ENCODE data around the gene EEIG2.
"Not testable (repeated sequence)": the region's sequence is repeated elsewhere in the genome, so short reads cannot be mapped to it uniquely, and the experiment has no call there.

EEIG2 gene

GRCh38 chr1:108527837-108528236 is 32.1 kb upstream of the EEIG2 start:
- H3K4me3 ChIP-seq (ENCODE audit: low read length in 2 of 2), result no peak overlapping the region
- no peaks in the 10 kb centered on the region for H3K4me1 ChIP-seq (ENCODE audit: control insufficient read depth in 2 of 2, insufficient read depth in 2 of 2, low read length in 2 of 2)
- no peaks in the 10 kb centered on the region for H3K36me3 ChIP-seq (ENCODE audit: control insufficient read depth in 2 of 2, insufficient read depth in 2 of 2, low read length in 2 of 2)
- H3K27me3 ChIP-seq (ENCODE audit: control insufficient read depth in 2 of 2, insufficient read depth in 2 of 2, low read length in 2 of 2), result no peaks in the 10 kb centered on the region
- H3K9ac ChIP-seq (ENCODE audit: low read depth in 1 of 2, low read length in 2 of 2), result no peak overlapping the region
- no peak overlapping the region for H3K27ac ChIP-seq (ENCODE audit: low read depth in 2 of 2, low read length in 2 of 2)
- H3K9me3 ChIP-seq (ENCODE audit: control insufficient read depth in 2 of 2, low read length in 2 of 2), result no peaks in the 10 kb centered on the region

GRCh38 chr1:108531444-108531843 is 28.5 kb upstream of the EEIG2 start:
- Histone ChIP-seq H3K9ac (ENCODE audit: low read depth in 1 of 2, low read length in 2 of 2) (no peak overlapping the region), H3K27me3 (ENCODE audit: control insufficient read depth in 2 of 2, insufficient read depth in 2 of 2, low read length in 2 of 2) (no peaks in the 10 kb centered on the region), H3K4me3 (ENCODE audit: low read length in 2 of 2) (no peak overlapping the region), H3K36me3 (ENCODE audit: control insufficient read depth in 2 of 2, insufficient read depth in 2 of 2, low read length in 2 of 2) (no peaks in the 10 kb centered on the region), H3K27ac (ENCODE audit: low read depth in 2 of 2, low read length in 2 of 2) (no peak overlapping the region), H3K9me3 (ENCODE audit: control insufficient read depth in 2 of 2, low read length in 2 of 2) (no peaks in the 10 kb centered on the region), H3K4me1 (ENCODE audit: control insufficient read depth in 2 of 2, insufficient read depth in 2 of 2, low read length in 2 of 2) (no peaks in the 10 kb centered on the region)

DNA sequence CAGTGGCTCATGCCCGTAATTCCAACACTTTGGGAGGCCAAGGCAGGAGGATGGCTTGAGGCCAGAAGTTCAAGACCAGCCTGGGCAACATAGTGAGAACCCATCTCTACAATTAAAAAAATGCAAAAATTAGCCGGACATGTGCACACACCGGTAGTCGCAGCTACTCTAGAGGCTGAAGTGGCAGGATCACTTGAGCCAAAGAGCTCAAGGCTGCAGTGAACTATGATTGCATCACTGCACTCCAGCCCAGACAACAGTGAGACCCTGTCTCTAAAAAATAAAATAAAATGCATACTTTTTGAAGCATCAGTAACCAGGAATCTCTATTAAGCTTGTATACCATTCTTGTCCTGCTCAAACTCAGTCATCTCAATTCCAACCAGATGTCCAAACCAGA is 27.2 kb upstream of the EEIG2 start:
- no peaks in the 10 kb centered on the region for H3K4me1 ChIP-seq (ENCODE audit: control insufficient read depth in 2 of 2, insufficient read depth in 2 of 2, low read length in 2 of 2)
- H3K36me3 ChIP-seq (ENCODE audit: control insufficient read depth in 2 of 2, insufficient read depth in 2 of 2, low read length in 2 of 2), result no peaks in the 10 kb centered on the region
- no peak overlapping the region for H3K9ac ChIP-seq (ENCODE audit: low read depth in 1 of 2, low read length in 2 of 2)
- H3K9me3 ChIP-seq (ENCODE audit: control insufficient read depth in 2 of 2, low read length in 2 of 2), result no peaks in the 10 kb centered on the region
- H3K27ac ChIP-seq (ENCODE audit: low read depth in 2 of 2, low read length in 2 of 2), result no peak overlapping the region
- no peak overlapping the region for H3K4me3 ChIP-seq (ENCODE audit: low read length in 2 of 2)
- no peaks in the 10 kb centered on the region for H3K27me3 ChIP-seq (ENCODE audit: control insufficient read depth in 2 of 2, insufficient read depth in 2 of 2, low read length in 2 of 2)

DNA sequence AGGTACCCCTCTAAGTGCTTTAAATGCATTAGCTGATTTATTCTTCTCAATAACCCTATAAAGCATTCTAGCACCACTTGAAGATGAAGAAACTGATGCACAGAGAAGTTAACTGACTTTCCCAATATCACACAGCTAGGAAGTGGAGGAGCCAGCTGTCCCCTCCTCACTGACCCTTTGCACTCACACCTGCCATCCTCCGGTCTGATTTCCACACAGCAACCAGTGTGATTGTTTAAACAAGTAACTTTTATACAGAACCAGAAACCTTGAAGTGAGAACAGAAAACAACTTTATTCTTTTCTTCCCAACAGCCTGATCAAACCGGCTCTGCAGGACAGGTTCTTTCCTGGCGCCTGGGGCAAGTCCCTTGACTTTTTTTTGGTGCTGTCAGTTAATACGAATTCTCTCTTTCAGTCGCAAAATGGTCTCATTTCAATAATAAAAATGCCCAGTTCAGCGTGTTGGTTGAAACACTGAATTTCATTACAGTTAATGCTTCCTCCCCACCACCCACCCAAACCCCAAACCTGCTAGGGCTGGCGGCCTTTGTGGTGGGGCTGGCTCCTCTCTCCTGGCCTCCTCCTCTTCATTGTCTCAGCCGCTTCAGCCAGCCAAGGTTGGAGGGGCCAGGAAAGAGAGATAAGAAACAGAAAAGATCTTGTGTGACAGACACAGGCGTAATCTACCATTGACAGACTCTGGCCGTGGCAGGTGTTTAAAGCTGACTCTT is 26.4 kb upstream of the EEIG2 start:
- Histone ChIP-seq H3K4me3 (ENCODE audit: low read length in 2 of 2) (peak overlapping the region in 1 of 2 donors; percentile 7), H3K27me3 (ENCODE audit: control insufficient read depth in 2 of 2, insufficient read depth in 2 of 2, low read length in 2 of 2) (no peaks in the 10 kb centered on the region), H3K9me3 (ENCODE audit: control insufficient read depth in 2 of 2, low read length in 2 of 2) (no peaks in the 10 kb centered on the region), H3K9ac (ENCODE audit: low read depth in 1 of 2, low read length in 2 of 2) (peak overlapping the region in 1 of 2 donors; percentile 24), H3K27ac (ENCODE audit: low read depth in 2 of 2, low read length in 2 of 2) (peak overlapping the region in 1 of 2 donors; percentile 62), H3K36me3 (ENCODE audit: control insufficient read depth in 2 of 2, insufficient read depth in 2 of 2, low read length in 2 of 2) (no peaks in the 10 kb centered on the region), H3K4me1 (ENCODE audit: control insufficient read depth in 2 of 2, insufficient read depth in 2 of 2, low read length in 2 of 2) (no peaks in the 10 kb centered on the region)

DNA sequence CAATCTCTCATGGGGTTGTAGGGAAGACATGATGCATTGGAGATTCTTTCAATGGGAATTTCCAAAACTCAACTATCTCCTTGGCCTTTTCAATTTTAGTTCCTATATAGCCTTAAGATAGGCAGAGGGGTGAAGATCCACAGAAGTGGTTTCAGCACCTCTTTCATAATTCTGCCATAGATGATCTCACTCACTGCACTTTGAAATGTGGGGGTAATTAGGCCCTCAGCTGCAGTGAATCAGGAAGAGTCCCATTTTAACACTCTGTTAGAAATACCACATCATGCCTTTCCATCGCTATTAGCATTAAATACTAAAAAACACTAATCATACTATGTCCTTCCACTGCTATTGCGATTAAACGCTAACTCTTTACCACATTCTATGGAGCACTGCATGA is 25.1 kb upstream of the EEIG2 start:
- Histone ChIP-seq H3K36me3 (ENCODE audit: control insufficient read depth in 2 of 2, insufficient read depth in 2 of 2, low read length in 2 of 2) (no peaks in the 10 kb centered on the region), H3K4me3 (ENCODE audit: low read length in 2 of 2) (no peak overlapping the region), H3K9me3 (ENCODE audit: control insufficient read depth in 2 of 2, low read length in 2 of 2) (no peaks in the 10 kb centered on the region), H3K27me3 (ENCODE audit: control insufficient read depth in 2 of 2, insufficient read depth in 2 of 2, low read length in 2 of 2) (no peaks in the 10 kb centered on the region), H3K27ac (ENCODE audit: low read depth in 2 of 2, low read length in 2 of 2) (no peak overlapping the region), H3K9ac (ENCODE audit: low read depth in 1 of 2, low read length in 2 of 2) (no peak overlapping the region), H3K4me1 (ENCODE audit: control insufficient read depth in 2 of 2, insufficient read depth in 2 of 2, low read length in 2 of 2) (no peaks in the 10 kb centered on the region)

DNA sequence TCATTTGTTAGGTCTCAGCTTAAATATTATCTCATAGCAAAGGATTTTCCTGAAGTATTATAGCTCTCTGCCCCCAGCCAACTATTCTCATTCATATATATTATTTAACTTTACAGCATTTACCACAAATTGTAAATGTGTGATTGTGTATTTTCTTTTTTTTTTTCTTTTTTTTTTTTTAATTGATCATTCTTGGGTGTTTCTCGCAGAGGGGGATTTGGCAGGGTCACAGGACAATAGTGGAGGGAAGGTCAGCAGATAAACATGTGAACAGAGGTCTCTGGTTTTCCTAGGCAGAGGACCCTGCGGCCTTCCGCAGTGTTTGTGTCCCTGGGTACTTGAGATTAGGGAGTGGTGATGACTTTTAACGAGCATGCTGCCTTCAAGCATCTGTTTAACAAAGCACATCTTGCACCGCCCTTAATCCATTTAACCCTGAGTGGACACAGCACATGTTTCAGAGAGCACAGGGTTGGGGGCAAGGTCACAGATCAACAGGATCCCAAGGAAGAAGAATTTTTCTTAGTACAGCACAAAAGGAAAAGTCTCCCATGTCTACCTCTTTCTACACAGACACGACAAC is 24.5 kb upstream of the EEIG2 start:
- not testable (repeated sequence) for H3K4me1 ChIP-seq (ENCODE audit: control insufficient read depth in 2 of 2, insufficient read depth in 2 of 2, low read length in 2 of 2); H3K9ac ChIP-seq (ENCODE audit: low read depth in 1 of 2, low read length in 2 of 2); H3K9me3 ChIP-seq (ENCODE audit: control insufficient read depth in 2 of 2, low read length in 2 of 2); H3K4me3 ChIP-seq (ENCODE audit: low read length in 2 of 2); H3K36me3 ChIP-seq (ENCODE audit: control insufficient read depth in 2 of 2, insufficient read depth in 2 of 2, low read length in 2 of 2); H3K27me3 ChIP-seq (ENCODE audit: control insufficient read depth in 2 of 2, insufficient read depth in 2 of 2, low read length in 2 of 2); H3K27ac ChIP-seq (ENCODE audit: low read depth in 2 of 2, low read length in 2 of 2)

- H3K27me3 ChIP-seq (ENCODE audit: control insufficient read depth in 2 of 2, insufficient read depth in 2 of 2, low read length in 2 of 2); H3K9me3 ChIP-seq (ENCODE audit: control insufficient read depth in 2 of 2, low read length in 2 of 2); H3K4me1 ChIP-seq (ENCODE audit: control insufficient read depth in 2 of 2, insufficient read depth in 2 of 2, low read length in 2 of 2); H3K4me3 ChIP-seq (ENCODE audit: low read length in 2 of 2); H3K36me3 ChIP-seq (ENCODE audit: control insufficient read depth in 2 of 2, insufficient read depth in 2 of 2, low read length in 2 of 2); H3K9ac ChIP-seq (ENCODE audit: low read depth in 1 of 2, low read length in 2 of 2); H3K27ac ChIP-seq (ENCODE audit: low read depth in 2 of 2, low read length in 2 of 2): not testable (repeated sequence)
Observed at GRCh38 chr1:108536021-108536420, 23.9 kb upstream of the EEIG2 start.

DNA sequence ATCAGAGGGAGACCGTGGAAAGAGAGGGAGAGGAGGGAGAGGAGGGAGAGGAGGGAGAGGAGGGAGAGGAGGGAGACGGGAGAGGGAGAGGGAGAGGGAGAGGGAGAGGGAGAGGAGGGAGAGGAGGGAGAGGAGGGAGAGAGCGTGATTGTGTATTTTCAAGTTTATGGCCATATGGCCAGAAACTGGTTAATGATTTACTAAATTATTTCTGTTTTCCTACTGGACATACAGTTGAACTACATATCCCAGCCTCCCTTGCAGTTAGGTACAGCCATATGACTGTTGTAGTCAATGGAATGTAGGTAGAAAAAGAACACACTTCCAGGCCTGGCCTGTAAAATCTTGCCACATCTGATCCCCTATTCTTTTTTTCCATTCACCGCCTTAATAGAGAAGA is 23.1 kb upstream of the EEIG2 start:
- H3K9ac ChIP-seq (ENCODE audit: low read depth in 1 of 2, low read length in 2 of 2); H3K27me3 ChIP-seq (ENCODE audit: control insufficient read depth in 2 of 2, insufficient read depth in 2 of 2, low read length in 2 of 2); H3K4me1 ChIP-seq (ENCODE audit: control insufficient read depth in 2 of 2, insufficient read depth in 2 of 2, low read length in 2 of 2); H3K36me3 ChIP-seq (ENCODE audit: control insufficient read depth in 2 of 2, insufficient read depth in 2 of 2, low read length in 2 of 2); H3K4me3 ChIP-seq (ENCODE audit: low read length in 2 of 2); H3K27ac ChIP-seq (ENCODE audit: low read depth in 2 of 2, low read length in 2 of 2); H3K9me3 ChIP-seq (ENCODE audit: control insufficient read depth in 2 of 2, low read length in 2 of 2): not testable (repeated sequence)

DNA sequence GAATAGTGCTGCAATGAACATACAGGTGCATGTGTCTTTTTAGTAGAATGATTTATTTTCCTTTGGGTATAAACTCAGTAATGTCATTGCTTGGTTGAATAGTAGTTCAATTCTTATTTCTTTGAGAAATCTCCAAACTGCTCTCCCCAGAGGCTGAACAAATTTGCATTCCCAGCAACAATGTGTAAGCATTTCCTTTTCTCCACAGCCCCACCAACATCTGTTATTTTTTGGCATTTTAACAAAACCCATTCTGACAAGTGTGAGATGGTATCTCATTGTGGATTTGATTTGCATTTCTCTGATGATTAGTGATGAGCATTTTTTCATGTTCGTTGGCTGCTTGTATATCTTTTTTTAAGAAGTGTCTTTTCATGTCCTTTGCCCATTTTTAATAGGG is 21.9 kb upstream of the EEIG2 start:
- Histone ChIP-seq H3K9ac (ENCODE audit: low read depth in 1 of 2, low read length in 2 of 2) (no peak overlapping the region), H3K27ac (ENCODE audit: low read depth in 2 of 2, low read length in 2 of 2) (no peak overlapping the region), H3K9me3 (ENCODE audit: control insufficient read depth in 2 of 2, low read length in 2 of 2) (no peaks in the 10 kb centered on the region), H3K36me3 (ENCODE audit: control insufficient read depth in 2 of 2, insufficient read depth in 2 of 2, low read length in 2 of 2) (no peaks in the 10 kb centered on the region), H3K27me3 (ENCODE audit: control insufficient read depth in 2 of 2, insufficient read depth in 2 of 2, low read length in 2 of 2) (no peaks in the 10 kb centered on the region), H3K4me1 (ENCODE audit: control insufficient read depth in 2 of 2, insufficient read depth in 2 of 2, low read length in 2 of 2) (no peaks in the 10 kb centered on the region), H3K4me3 (ENCODE audit: low read length in 2 of 2) (no peak overlapping the region)

- Histone ChIP-seq H3K36me3 (ENCODE audit: control insufficient read depth in 2 of 2, insufficient read depth in 2 of 2, low read length in 2 of 2) (no peaks in the 10 kb centered on the region), H3K4me1 (ENCODE audit: control insufficient read depth in 2 of 2, insufficient read depth in 2 of 2, low read length in 2 of 2) (no peaks in the 10 kb centered on the region), H3K9me3 (ENCODE audit: control insufficient read depth in 2 of 2, low read length in 2 of 2) (no peaks in the 10 kb centered on the region), H3K9ac (ENCODE audit: low read depth in 1 of 2, low read length in 2 of 2) (no peak overlapping the region), H3K27me3 (ENCODE audit: control insufficient read depth in 2 of 2, insufficient read depth in 2 of 2, low read length in 2 of 2) (no peaks in the 10 kb centered on the region), H3K4me3 (ENCODE audit: low read length in 2 of 2) (no peak overlapping the region), H3K27ac (ENCODE audit: low read depth in 2 of 2, low read length in 2 of 2) (no peak overlapping the region)
Observed at GRCh38 chr1:108540977-108541376, 18.9 kb upstream of the EEIG2 start.
